Measurements from ENCODE around the gene DOC2B.
"Not testable (repeated sequence)": the region's sequence is repeated elsewhere in the genome, so short reads cannot be mapped to it uniquely, and the experiment has no call there.

DOC2B gene

GRCh38 chr17:181245-182049 lies at the start of gene DOC2B:
TSS of gene DOC2B (minus strand) at chr17:181650. CDS start at chr17:181479, 171 bp downstream.
- DNase-seq: no peak

- no peak for DNase-seq
Measured at GRCh38 chr17:230395-230770, 48.9 kb upstream of the DOC2B start.

GRCh38 chr17:229709-230394 lies 48.4 kb upstream of the DOC2B start:
- no peak for DNase-seq

- no peak for DNase-seq
Measured at GRCh38 chr17:228951-229708, 47.7 kb upstream of the DOC2B start.

GRCh38 chr17:227946-228615 lies 46.6 kb upstream of the DOC2B start:
- no peak for DNase-seq

GRCh38 chr17:227078-227945 lies 45.9 kb upstream of the DOC2B start:
- DNase-seq: peak; percentile 11

- no peak for DNase-seq
Measured at GRCh38 chr17:226108-227077, 44.9 kb upstream of the DOC2B start.

GRCh38 chr17:225551-225950 lies 44.1 kb upstream of the DOC2B start:
- DNase-seq: no peak

GRCh38 chr17:224576-224975 lies 43.1 kb upstream of the DOC2B start:
- not testable (repeated sequence) for DNase-seq

GRCh38 chr17:223723-224471 lies 42.4 kb upstream of the DOC2B start:
- no peak for DNase-seq

GRCh38 chr17:222172-222571 lies 40.7 kb upstream of the DOC2B start:
- DNase-seq: no peak

GRCh38 chr17:219696-220095 lies 38.2 kb upstream of the DOC2B start:
- DNase-seq: no peak

GRCh38 chr17:218432-219110 lies 37.1 kb upstream of the DOC2B start:
- no peak for DNase-seq

- DNase-seq: no peak
Measured at GRCh38 chr17:216625-217024, 35.2 kb upstream of the DOC2B start.

GRCh38 chr17:215563-216478 lies 34.4 kb upstream of the DOC2B start:
- DNase-seq: not testable (repeated sequence)

- no peak for DNase-seq
Measured at GRCh38 chr17:214881-215331, 33.5 kb upstream of the DOC2B start.

GRCh38 chr17:213286-214105 lies 32.0 kb upstream of the DOC2B start:
- no peak for DNase-seq
